CD8-positive, alpha-beta memory T cell (primary cell): ENCODE data around the gene HOXD8. TPM values are rescaled to one million over a fixed set of nuclear protein-coding genes. Genes with fewer than 3 reads are reported as not detected.

ENCODE experiments used
- CTCF ChIA-PET: fragments of 350-600 bp; sonication (Branson Sonifier 250); formaldehyde crosslinking; loops from one replicate; lab custom pipeline; 2021; ENCODE audit warnings: antibody characterized with exemption; lab: Charles Lee
- POLR2A ChIA-PET: fragments of 350-600 bp; sonication (Branson Sonifier 250); formaldehyde crosslinking; loops from one replicate; lab custom pipeline; 2021; ENCODE audit warnings: antibody characterized with exemption; lab: Charles Lee
- DNase-seq, 5 donors: peaks; one replicate each; pipeline versions ENCODE4 v3.0.0 to v3.0.0-alpha.2; 2020 to 2022; ENCODE audit warnings: mixed read lengths in 1 of 5
- H3K27ac ChIP-seq: one replicate; pipeline ENCODE4 v1.7.0; 2013; ENCODE audit warnings: low read depth, mild to moderate bottlenecking, low read length, moderate library complexity
- H3K27me3 ChIP-seq: 2 replicates; pipeline ENCODE4 v1.7.0; 2013; ENCODE audit warnings: low read length, mild to moderate bottlenecking; ENCODE audit not compliant: insufficient read depth, poor library complexity, severe bottlenecking
- H3K36me3 ChIP-seq: 2 replicates; pipeline ENCODE4 v1.7.0; 2013; ENCODE audit warnings: mild to moderate bottlenecking, low read length, moderate library complexity; ENCODE audit not compliant: insufficient read depth
- H3K4me1 ChIP-seq: 2 replicates; pipeline ENCODE4 v1.7.0; 2013; ENCODE audit warnings: mild to moderate bottlenecking, low read length, moderate library complexity; ENCODE audit not compliant: insufficient read depth
- H3K4me3 ChIP-seq: 2 replicates; pipeline ENCODE4 v1.7.0; 2013; ENCODE audit warnings: mild to moderate bottlenecking, low read length
- H3K9me3 ChIP-seq: 2 replicates; pipeline ENCODE4 v1.7.0; 2013; ENCODE audit warnings: mild to moderate bottlenecking, low read length
- H3K27ac Mint-ChIP-seq, 8 donors: one replicate each; pipeline ENCODE4 v1.8.0; 2020 to 2021; ENCODE audit warnings: mixed read lengths in 8 of 8, mild to moderate bottlenecking in 6 of 8, inconsistent platforms in 3 of 8, moderate library complexity in 3 of 8
- H3K27me3 Mint-ChIP-seq, 2 donors: one replicate each; pipeline ENCODE4 v1.8.0; 2020 to 2021; ENCODE audit warnings: mixed read lengths in 2 of 2, mild to moderate bottlenecking in 1 of 2, moderate library complexity in 1 of 2
- H3K36me3 Mint-ChIP-seq, 3 donors: one replicate each; pipeline ENCODE4 v1.8.0; 2020 to 2021; ENCODE audit warnings: mixed read lengths in 3 of 3, inconsistent platforms in 1 of 3, mild to moderate bottlenecking in 1 of 3
- H3K4me1 Mint-ChIP-seq, 3 donors: one replicate each; pipeline ENCODE4 v1.8.0; 2020 to 2021; ENCODE audit warnings: mixed read lengths in 3 of 3, inconsistent platforms in 1 of 3, mild to moderate bottlenecking in 1 of 3
- H3K4me3 Mint-ChIP-seq, 7 donors: one replicate each; pipeline ENCODE4 v1.8.0; 2020 to 2021; ENCODE audit warnings: mixed read lengths in 7 of 7, mild to moderate bottlenecking in 6 of 7, moderate library complexity in 4 of 7, inconsistent platforms in 2 of 7
- H3K9me3 Mint-ChIP-seq, 5 donors: one replicate each; pipeline ENCODE4 v1.8.0; 2020 to 2022; ENCODE audit warnings: mixed read lengths in 5 of 5, mild to moderate bottlenecking in 3 of 5, moderate library complexity in 2 of 5, inconsistent platforms in 1 of 5
- polyA plus RNA-seq: library from polyadenylated mRNA; unstranded; fragments of 300-500 nt; fragmentation: Illumina TruSeq; gene quantifications from one replicate; pipeline ENCODE4 v1.2.3, GENCODE V29; 2021
- total RNA-seq, 2 experiments: library from RNA; stranded (reverse); gene quantifications; one replicate each; pipeline ENCODE4 v1.2.3, GENCODE V29; 2021

The HOXD8 gene
- total and polyA plus RNA-seq, 3 experiments from 2014 or later, result not detected

DNA sequence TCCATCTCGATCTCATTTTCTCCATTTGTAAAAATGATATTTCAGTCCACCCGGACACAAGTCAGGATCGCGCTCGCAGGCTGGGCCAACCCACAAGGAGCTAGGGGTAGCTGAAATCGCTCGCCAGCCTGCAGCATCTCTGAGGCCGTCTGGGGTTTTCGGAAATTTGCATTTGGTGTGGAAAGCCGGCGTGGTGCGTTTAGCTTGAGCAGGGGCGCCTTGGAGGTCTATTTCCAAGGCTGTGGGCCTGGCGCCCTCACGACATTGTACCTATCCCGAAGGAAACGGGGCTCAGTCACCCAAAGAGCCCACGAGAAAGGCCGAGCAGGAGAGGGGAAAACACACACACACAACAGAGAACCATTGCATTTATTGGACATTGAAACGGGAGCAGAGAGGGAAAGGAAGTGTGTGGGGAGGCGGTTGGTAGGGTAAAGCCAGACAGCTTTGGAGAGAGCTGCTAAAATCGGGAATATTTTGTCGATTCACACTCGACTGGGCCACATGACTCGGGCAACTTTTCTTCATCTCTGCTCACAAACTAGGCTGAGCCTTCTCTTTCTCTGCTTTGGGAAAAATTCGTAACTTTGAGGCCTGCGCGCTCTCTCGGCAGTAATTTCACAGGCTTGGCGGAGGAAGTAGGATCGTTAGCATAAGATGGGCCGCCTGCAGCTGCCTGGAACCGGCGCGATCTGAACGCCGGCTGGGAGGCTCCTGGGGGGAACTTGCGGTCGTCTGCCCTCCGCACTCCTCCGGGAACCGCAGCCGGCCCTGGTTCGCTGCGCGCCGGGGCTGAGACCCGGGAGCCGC, 1.1 kb upstream of the HOXD8 start:
- Mint-ChIP-seq H3K4me1 (peaks cover 37 to 56% (median 42%) of the 10 kb centered on the region in 3 donors), H3K36me3 (no peaks in the 10 kb centered on the region), H3K27ac (peak overlapping the region in 5 of 8 donors; percentile 37 to 85 (median 67)), H3K9me3 (peaks cover 5 to 29% (median 20%) of the 10 kb centered on the region in 5 donors), H3K4me3 (peak overlapping the region in 6 of 7 donors; percentile 59 to 81 (median 72)), H3K27me3 (peaks cover 85 to 87% of the 10 kb centered on the region in 2 donors)
- H3K27me3 ChIP-seq, result peaks cover 87% of the 10 kb centered on the region
- H3K36me3 ChIP-seq, result no peaks in the 10 kb centered on the region
- CTCF ChIA-PET, result interaction anchor here (1.3 to 6.0 kb wide), 10 partner anchors 12 to 1021 kb away, joined by 3 to 79 read pairs (median 14); no protein-coding TSS in a partner anchor
- no peak for DNase-seq
- no peak overlapping the region for H3K27ac ChIP-seq
- H3K4me3 ChIP-seq, result no peak overlapping the region
- H3K9me3 ChIP-seq, result no peaks in the 10 kb centered on the region
- POLR2A ChIA-PET, result interaction anchor here (0.6 kb wide), 2 partner anchors 84 to 543 kb away, joined by 3 read pairs; no protein-coding TSS in a partner anchor
- peaks cover 20% of the 10 kb centered on the region for H3K4me1 ChIP-seq

DNA sequence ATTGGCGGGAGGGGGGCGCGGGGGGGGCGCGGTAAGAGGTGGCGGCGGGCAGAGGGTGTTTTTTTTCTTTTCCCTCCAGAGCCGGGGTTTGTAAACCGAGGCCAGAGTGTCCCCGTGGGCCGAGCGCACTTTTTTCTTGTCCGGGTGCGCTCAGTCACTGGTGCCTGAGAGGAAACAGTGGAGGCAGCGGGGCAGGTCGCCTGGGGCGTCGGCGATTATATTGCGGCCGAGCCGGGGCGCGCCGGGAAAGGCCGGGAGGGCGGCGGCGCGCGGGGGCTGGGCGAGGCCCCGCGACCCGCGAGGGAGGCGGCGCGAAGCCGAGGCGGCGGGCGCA, 275 bp downstream of the HOXD8 start:
- Histone ChIP-seq H3K27ac (no peak overlapping the region), H3K9me3 (no peaks in the 10 kb centered on the region), H3K4me1 (peaks cover 20% of the 10 kb centered on the region), H3K36me3 (no peaks in the 10 kb centered on the region), H3K4me3 (no peak overlapping the region), H3K27me3 (peaks cover 88% of the 10 kb centered on the region)
- Mint-ChIP-seq H3K36me3 (no peaks in the 10 kb centered on the region), H3K9me3 (peaks cover 5 to 29% (median 21%) of the 10 kb centered on the region in 5 donors), H3K4me3 (peak overlapping the region in 5 of 7 donors; percentile 8 to 63 (median 39)), H3K27ac (no peak overlapping the region), H3K27me3 (peaks cover 82 to 87% of the 10 kb centered on the region in 2 donors), H3K4me1 (peaks cover 31 to 45% (median 36%) of the 10 kb centered on the region in 3 donors)
- DNase-seq, result no peak
- POLR2A ChIA-PET, result no interaction called here
- CTCF ChIA-PET, result no interaction called here

DNA sequence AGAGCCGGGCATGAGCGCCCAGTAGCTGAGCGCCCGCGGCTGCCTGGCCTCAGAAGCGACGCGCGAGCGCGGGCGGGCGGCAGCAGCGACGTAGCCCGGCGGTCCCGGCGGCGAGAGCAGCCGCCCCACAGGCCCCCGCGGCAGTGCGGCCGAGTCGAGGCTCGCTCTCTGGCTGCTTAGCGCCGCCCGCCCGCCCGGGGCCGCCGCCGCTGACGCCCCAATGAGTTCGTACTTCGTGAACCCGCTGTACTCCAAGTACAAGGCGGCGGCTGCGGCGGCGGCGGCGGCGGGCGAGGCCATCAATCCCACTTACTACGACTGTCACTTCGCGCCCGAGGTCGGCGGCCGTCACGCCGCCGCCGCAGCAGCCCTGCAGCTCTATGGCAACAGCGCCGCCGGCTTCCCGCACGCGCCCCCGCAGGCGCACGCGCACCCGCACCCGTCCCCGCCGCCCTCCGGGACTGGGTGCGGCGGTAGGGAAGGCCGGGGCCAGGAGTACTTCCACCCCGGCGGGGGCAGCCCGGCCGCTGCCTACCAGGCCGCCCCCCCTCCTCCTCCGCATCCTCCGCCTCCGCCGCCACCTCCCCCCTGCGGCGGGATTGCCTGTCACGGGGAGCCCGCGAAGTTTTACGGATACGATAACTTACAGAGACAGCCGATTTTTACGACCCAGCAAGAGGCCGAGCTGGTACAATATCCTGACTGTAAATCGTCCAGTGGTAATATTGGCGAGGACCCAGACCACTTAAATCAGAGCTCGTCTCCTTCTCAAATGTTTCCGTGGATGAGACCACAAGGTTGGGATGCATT, 847 bp downstream of the HOXD8 start:
- POLR2A ChIA-PET, result no interaction called here
- peaks cover 20% of the 10 kb centered on the region for H3K4me1 ChIP-seq
- Mint-ChIP-seq H3K27me3 (peaks cover 79 to 87% of the 10 kb centered on the region in 2 donors), H3K36me3 (no peaks in the 10 kb centered on the region), H3K9me3 (peaks cover 5 to 33% (median 21%) of the 10 kb centered on the region in 5 donors), H3K4me1 (peaks cover 31 to 48% (median 38%) of the 10 kb centered on the region in 3 donors), H3K27ac (peak overlapping the region in 2 of 8 donors; percentile 13 to 71), H3K4me3 (peak overlapping the region; percentile 60 to 92 (median 78))
- no peak overlapping the region for H3K27ac ChIP-seq
- CTCF ChIA-PET, result interaction anchor here (0.9 to 2.4 kb wide), 3 partner anchors 13 to 325 kb away, joined by 3 to 14 read pairs (median 3); no protein-coding TSS in a partner anchor
- H3K36me3 ChIP-seq, result no peaks in the 10 kb centered on the region
- no peak overlapping the region for H3K4me3 ChIP-seq
- H3K9me3 ChIP-seq, result no peaks in the 10 kb centered on the region
- peaks cover 88% of the 10 kb centered on the region for H3K27me3 ChIP-seq
- DNase-seq, result peak in 2 of 5 donors; percentile 27 to 30

DNA sequence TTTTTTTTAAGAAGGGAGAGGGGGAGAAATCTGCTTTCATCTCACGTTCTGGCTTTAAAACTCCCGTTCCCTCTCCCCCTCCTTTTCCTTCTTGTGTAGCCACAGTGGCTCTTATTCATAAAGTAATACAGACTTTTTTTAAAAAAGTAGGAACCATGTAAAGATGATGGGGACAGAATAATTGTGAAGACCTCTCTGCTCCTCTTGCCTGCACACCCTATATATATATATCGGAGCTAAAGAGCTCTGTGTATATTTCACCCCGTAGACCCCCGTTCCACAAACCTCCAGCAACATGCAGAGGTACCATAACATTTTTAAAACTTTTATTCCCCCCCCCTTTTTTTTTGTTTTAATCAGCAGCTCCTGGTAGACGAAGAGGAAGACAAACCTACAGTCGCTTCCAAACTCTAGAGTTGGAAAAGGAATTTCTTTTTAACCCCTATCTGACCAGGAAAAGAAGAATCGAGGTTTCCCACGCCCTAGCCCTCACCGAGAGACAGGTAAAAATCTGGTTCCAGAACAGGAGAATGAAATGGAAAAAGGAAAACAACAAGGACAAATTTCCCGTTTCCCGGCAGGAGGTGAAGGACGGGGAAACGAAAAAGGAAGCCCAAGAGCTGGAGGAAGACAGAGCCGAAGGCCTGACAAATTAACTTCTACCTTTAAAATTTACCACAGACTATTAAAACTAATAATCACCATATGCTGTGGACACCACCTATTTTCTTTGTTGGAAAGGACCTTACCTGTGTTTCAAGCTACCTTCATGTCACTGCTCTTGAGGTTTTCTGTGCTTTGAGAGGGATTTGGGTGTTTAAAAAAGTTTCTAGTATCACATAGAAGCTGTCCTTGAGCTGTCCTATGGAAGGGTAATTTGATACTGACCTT, 1.7 kb downstream of the HOXD8 start:
- ChIA-PET CTCF (interaction anchor here (0.9 to 2.4 kb wide), 9 partner anchors 9 to 1017 kb away, joined by 3 to 14 read pairs (median 3); partner anchors contain the start of gene HOXD9), POLR2A (no interaction called here)
- Histone ChIP-seq H3K4me1 (peaks cover 26% of the 10 kb centered on the region), H3K27ac (no peak overlapping the region), H3K9me3 (no peaks in the 10 kb centered on the region), H3K36me3 (no peaks in the 10 kb centered on the region), H3K27me3 (peaks cover 88% of the 10 kb centered on the region), H3K4me3 (no peak overlapping the region)
- Mint-ChIP-seq H3K27me3 (peaks cover 80 to 87% of the 10 kb centered on the region in 2 donors), H3K4me3 (peak overlapping the region; percentile 60 to 92 (median 78)), H3K4me1 (peaks cover 35 to 57% (median 46%) of the 10 kb centered on the region in 3 donors), H3K27ac (peak overlapping the region in 4 of 8 donors; percentile 13 to 85 (median 52)), H3K36me3 (no peaks in the 10 kb centered on the region), H3K9me3 (peaks cover 5 to 38% (median 21%) of the 10 kb centered on the region in 5 donors)
- no peak for DNase-seq

DNA sequence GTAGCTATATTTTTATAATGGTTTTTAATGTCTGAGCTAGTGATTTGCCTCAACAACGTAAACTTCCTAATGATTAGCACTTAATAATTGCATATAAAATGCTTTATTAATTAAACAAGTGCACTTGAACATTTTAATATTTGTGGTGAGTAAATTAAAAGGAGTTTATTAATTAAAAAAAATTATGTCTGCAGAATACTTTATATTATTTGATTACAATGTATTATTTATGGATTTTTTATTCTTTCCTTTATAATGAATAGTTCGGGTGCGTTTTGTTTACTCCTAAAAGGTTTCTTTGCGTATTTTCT, 2.3 kb downstream of the HOXD8 start:
- H3K27ac Mint-ChIP-seq, result peak overlapping the region in 1 of 8 donors; percentile 13
- Histone ChIP-seq H3K27ac (no peak overlapping the region), H3K9me3 (no peaks in the 10 kb centered on the region), H3K27me3 (peaks cover 87% of the 10 kb centered on the region), H3K4me3 (no peak overlapping the region), H3K4me1 (peaks cover 32% of the 10 kb centered on the region), H3K36me3 (no peaks in the 10 kb centered on the region)
- DNase-seq, result no peak
- CTCF ChIA-PET, result interaction anchor here (1.2 to 2.4 kb wide), 8 partner anchors 10 to 1017 kb away, joined by 3 to 14 read pairs (median 4); partner anchors contain the start of gene HOXD9
- H3K4me3 Mint-ChIP-seq, result peak overlapping the region in 6 of 7 donors; percentile 77 to 89 (median 82)
- H3K36me3 Mint-ChIP-seq, result no peaks in the 10 kb centered on the region
- H3K9me3 Mint-ChIP-seq, result peaks cover 5 to 38% (median 23%) of the 10 kb centered on the region in 5 donors
- POLR2A ChIA-PET, result no interaction called here
- H3K4me1 Mint-ChIP-seq, result peaks cover 35 to 58% (median 49%) of the 10 kb centered on the region in 3 donors
- peaks cover 76 to 85% of the 10 kb centered on the region in 2 donors for H3K27me3 Mint-ChIP-seq

DNA sequence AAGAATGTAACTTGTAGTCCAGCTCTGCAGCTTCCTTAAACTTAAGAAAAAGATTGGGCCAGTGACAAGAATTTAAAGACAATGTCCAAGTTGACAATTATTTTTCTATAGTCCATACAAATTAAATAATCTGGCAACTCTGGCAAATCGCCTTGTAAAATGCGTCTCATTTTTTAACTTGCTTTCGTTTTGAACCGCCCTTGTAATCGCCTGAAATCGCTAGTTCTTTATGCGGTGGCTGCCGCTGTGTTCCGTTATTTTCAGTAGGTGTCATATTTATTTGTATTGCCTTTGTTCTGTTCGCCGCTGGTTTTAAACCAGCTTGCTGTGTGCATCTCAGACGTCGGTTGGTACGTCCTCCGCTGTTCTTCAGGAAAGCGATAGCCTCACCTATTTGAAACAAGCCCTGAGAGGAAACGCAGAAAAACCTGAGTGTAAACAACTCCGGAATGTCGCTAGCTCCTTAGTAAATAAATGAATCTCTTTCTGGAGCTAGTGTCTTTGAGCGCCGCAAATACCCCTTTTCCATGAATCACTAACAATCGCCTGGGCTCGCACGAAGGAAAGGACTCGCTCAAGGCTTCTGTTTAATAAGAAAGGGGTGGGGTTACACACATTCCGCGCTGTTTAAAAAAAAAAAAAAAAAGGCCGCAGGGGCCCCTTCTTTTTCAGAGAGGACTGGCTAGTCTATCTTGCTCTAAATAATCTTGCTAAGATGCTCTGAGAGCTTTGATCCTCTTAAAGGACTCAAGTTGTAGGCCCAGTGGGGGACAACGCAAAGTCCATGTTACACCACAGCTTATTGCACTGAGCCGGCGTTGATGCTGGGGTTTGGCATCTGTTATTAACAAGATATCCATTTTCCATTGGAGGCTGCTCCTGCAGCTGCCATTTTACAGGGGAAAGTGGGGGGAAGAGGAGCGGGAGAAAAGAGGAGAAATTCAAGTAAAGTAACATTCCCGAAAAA, 3.0 kb downstream of the HOXD8 start:
- H3K9me3 Mint-ChIP-seq, result peaks cover 5 to 41% (median 23%) of the 10 kb centered on the region in 5 donors
- no peak overlapping the region for H3K27ac ChIP-seq
- ChIA-PET CTCF (interaction anchor here (0.8 to 2.4 kb wide), 9 partner anchors 10 to 1016 kb away, joined by 3 to 14 read pairs (median 3); partner anchors contain the start of gene HOXD9), POLR2A (no interaction called here)
- peak overlapping the region; percentile 45 to 89 (median 81) for H3K4me3 Mint-ChIP-seq
- H3K9me3 ChIP-seq, result no peaks in the 10 kb centered on the region
- no peaks in the 10 kb centered on the region for H3K36me3 ChIP-seq
- peaks cover 89% of the 10 kb centered on the region for H3K27me3 ChIP-seq
- peaks cover 34 to 56% (median 55%) of the 10 kb centered on the region in 3 donors for H3K4me1 Mint-ChIP-seq
- peaks cover 78 to 85% of the 10 kb centered on the region in 2 donors for H3K27me3 Mint-ChIP-seq
- H3K4me1 ChIP-seq, result peaks cover 35% of the 10 kb centered on the region
- DNase-seq, result peak in 1 of 5 donors; percentile 27
- peak overlapping the region in 3 of 8 donors; percentile 13 to 65 (median 29) for H3K27ac Mint-ChIP-seq
- peak overlapping the region; percentile 37 for H3K4me3 ChIP-seq
- no peaks in the 10 kb centered on the region for H3K36me3 Mint-ChIP-seq
